CD4-positive, alpha-beta T cell treated with Interleukin-15 for 1 hour (primary cell): ENCODE data around the gene IFNLR1.

Source experiments
- DNase-seq: peaks from one replicate; pipeline ENCODE4 v3.0.0-alpha.2; 2020

IFNLR1 gene

GRCh38 chr1:24205345-24206082 is 18.4 kb upstream of the IFNLR1 start:
- no peak for DNase-seq

GRCh38 chr1:24204116-24204515 is 17.0 kb upstream of the IFNLR1 start:
- no peak for DNase-seq

- DNase-seq = no peak
Observed at GRCh38 chr1:24203404-24203803, 16.3 kb upstream of the IFNLR1 start.

GRCh38 chr1:24202987-24203386 is 15.9 kb upstream of the IFNLR1 start:
- DNase-seq = no peak

GRCh38 chr1:24202556-24202955 is 15.5 kb upstream of the IFNLR1 start:
- DNase-seq = no peak

- DNase-seq = peak; percentile 32
Observed at GRCh38 chr1:24201941-24202440, 14.9 kb upstream of the IFNLR1 start.

GRCh38 chr1:24199291-24199900 is 12.3 kb upstream of the IFNLR1 start:
- peak; percentile 77 for DNase-seq

- no peak for DNase-seq
Observed at GRCh38 chr1:24198766-24199165, 11.7 kb upstream of the IFNLR1 start.

GRCh38 chr1:24195874-24196273 is 8.8 kb upstream of the IFNLR1 start:
- DNase-seq = no peak

GRCh38 chr1:24195136-24195535 is 8.0 kb upstream of the IFNLR1 start:
- DNase-seq = no peak

GRCh38 chr1:24193046-24193445 is 6.0 kb upstream of the IFNLR1 start:
- no peak for DNase-seq

GRCh38 chr1:24191860-24192259 is 4.8 kb upstream of the IFNLR1 start:
- DNase-seq = peak; percentile 48

- peak; percentile 34 for DNase-seq
Observed at GRCh38 chr1:24190983-24191461, 3.9 kb upstream of the IFNLR1 start.

GRCh38 chr1:24189528-24189927 is 2.4 kb upstream of the IFNLR1 start:
- DNase-seq = peak; percentile 70

- no peak for DNase-seq
Observed at GRCh38 chr1:24186711-24186992, 437 bp downstream of the IFNLR1 start.

GRCh38 chr1:24186031-24186710 is 918 bp downstream of the IFNLR1 start:
- DNase-seq = no peak

- DNase-seq = no peak
Observed at GRCh38 chr1:24185076-24185475, 2.0 kb downstream of the IFNLR1 start.

GRCh38 chr1:24182061-24182460 is 5.0 kb downstream of the IFNLR1 start:
- no peak for DNase-seq

- DNase-seq = no peak
Observed at GRCh38 chr1:24181619-24182018, 5.5 kb downstream of the IFNLR1 start.

GRCh38 chr1:24180676-24181075 is 6.4 kb downstream of the IFNLR1 start:
- no peak for DNase-seq

GRCh38 chr1:24179251-24179840 is 7.7 kb downstream of the IFNLR1 start:
- DNase-seq = no peak

- DNase-seq = no peak
Observed at GRCh38 chr1:24178407-24178806, 8.7 kb downstream of the IFNLR1 start.

GRCh38 chr1:24177161-24177560 is 9.9 kb downstream of the IFNLR1 start:
- no peak for DNase-seq
